ENCODE results near the gene KDM6A. TPM values are rescaled to one million over a fixed set of nuclear protein-coding genes. Genes with fewer than 3 reads are reported as not detected.

Gene KDM6A
- polyA plus RNA-seq, 1 donor from 2014 or later = 25.1 TPM

DNA sequence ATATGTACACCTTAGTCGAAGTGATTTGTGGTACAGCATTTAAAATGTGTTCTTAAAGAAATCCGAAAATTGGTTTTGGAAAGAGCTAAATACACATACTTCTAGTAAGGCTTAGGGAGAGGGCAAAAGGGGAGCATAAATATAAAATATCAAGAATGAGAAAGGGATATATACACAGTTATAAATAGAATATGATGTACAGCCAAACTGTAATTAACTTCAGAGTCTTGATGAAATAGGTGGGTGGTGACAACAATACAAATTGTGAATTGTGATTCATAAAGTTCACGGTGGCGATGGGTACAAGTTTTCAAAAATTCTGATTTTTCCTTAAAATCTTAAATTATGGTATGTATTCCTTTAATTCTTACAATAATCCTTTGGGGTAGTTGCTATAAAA is 62.2 kb downstream of the KDM6A start (continued):
- TF ChIP-seq RAD21 (conservative IDR thresholded peaks at IDR 0.05) = no peak

DNA sequence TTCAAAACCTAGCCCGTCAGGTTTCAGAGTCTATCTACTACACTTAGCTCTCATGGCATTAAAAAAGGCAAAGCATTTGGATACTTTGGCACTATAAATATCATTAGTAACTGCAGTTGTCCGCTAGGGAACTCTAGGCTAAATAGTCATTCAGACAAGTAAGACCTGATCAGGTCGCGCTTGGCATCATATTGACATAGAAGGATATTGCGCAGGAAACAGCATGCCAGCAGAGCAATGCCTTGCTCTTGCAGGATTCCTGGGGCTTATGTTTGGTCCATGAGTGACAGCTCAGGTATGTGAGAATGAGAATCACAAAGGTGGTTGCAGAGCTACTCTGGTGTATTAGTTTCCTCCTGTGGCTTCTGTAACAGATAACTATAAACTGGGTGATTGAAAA is 62.7 kb downstream of the KDM6A start:
- H3K36me3 ChIP-seq (ENCODE audit: insufficient read depth, low read length) = no peaks in the 10 kb centered on the region
- H3K4me3 ChIP-seq (ENCODE audit: low read length) = no peak overlapping the region
- H3K9me3 ChIP-seq (ENCODE audit: low read length) = no peaks in the 10 kb centered on the region
- H3K27me3 ChIP-seq (ENCODE audit: insufficient read depth, low read depth, low read length) = no peaks in the 10 kb centered on the region
- no peak overlapping the region for H3K9ac ChIP-seq (ENCODE audit: low read length)
- H3K9me2 ChIP-seq (ENCODE audit: insufficient read depth, low read length) = no peaks in the 10 kb centered on the region
- H2AFZ ChIP-seq (ENCODE audit: low read depth, low read length) = no peak overlapping the region
- no peak overlapping the region for H3K27ac ChIP-seq (ENCODE audit: low read length)
- H3K4me2 ChIP-seq (ENCODE audit: low read length) = no peak overlapping the region
- no peaks in the 10 kb centered on the region for H3F3A ChIP-seq (ENCODE audit: insufficient read depth, low read length, poor library complexity, severe bottlenecking)
- peaks cover 23% of the 10 kb centered on the region for H3K79me2 ChIP-seq (replicated peaks; ENCODE audit: insufficient read depth, low read length)
- no peaks in the 10 kb centered on the region for H4K20me1 ChIP-seq (ENCODE audit: insufficient read depth)
- TF ChIP-seq, protein P1, sequence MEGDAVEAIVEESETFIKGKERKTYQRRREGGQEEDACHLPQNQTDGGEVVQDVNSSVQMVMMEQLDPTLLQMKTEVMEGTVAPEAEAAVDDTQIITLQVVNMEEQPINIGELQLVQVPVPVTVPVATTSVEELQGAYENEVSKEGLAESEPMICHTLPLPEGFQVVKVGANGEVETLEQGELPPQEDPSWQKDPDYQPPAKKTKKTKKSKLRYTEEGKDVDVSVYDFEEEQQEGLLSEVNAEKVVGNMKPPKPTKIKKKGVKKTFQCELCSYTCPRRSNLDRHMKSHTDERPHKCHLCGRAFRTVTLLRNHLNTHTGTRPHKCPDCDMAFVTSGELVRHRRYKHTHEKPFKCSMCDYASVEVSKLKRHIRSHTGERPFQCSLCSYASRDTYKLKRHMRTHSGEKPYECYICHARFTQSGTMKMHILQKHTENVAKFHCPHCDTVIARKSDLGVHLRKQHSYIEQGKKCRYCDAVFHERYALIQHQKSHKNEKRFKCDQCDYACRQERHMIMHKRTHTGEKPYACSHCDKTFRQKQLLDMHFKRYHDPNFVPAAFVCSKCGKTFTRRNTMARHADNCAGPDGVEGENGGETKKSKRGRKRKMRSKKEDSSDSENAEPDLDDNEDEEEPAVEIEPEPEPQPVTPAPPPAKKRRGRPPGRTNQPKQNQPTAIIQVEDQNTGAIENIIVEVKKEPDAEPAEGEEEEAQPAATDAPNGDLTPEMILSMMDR (IDR thresholded peaks at IDR 0.05; ENCODE audit: poor library complexity, severe bottlenecking) = no peak

DNA sequence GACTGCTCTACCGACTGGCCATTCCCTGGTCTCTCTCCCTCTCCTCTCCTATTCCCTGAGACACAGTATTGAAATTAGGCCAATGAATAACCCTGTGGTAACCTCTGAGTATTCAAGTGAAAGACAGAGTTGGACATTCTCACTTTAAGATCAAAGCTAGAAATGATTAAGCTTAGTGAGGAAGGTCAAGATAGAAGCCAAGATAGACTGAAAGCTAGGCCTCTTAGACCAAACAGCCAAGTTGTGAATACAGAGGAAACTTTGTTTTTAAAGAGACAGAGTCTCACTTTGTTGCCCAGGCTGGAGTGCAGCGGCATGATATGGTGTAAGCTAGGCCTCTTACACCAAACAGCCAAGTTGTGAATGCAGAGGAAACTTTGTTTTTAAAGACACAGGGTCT is 64.6 kb downstream of the KDM6A start:
- Histone ChIP-seq H3K4me2 (ENCODE audit: low read length) (no peak overlapping the region), H3K27ac (ENCODE audit: low read length) (no peak overlapping the region), H3K79me2 (replicated peaks; ENCODE audit: insufficient read depth, low read length) (peaks cover 12% of the 10 kb centered on the region), H3K36me3 (ENCODE audit: insufficient read depth, low read length) (no peaks in the 10 kb centered on the region), H3K4me3 (ENCODE audit: low read length) (no peak overlapping the region), H3K27me3 (ENCODE audit: insufficient read depth, low read depth, low read length) (no peaks in the 10 kb centered on the region), H3K9me3 (ENCODE audit: low read length) (no peaks in the 10 kb centered on the region), H3K9ac (ENCODE audit: low read length) (no peak overlapping the region), H2AFZ (ENCODE audit: low read depth, low read length) (no peak overlapping the region), H4K20me1 (ENCODE audit: insufficient read depth) (no peaks in the 10 kb centered on the region), H3K9me2 (ENCODE audit: insufficient read depth, low read length) (no peaks in the 10 kb centered on the region), H3F3A (ENCODE audit: insufficient read depth, low read length, poor library complexity, severe bottlenecking) (no peaks in the 10 kb centered on the region)
- no peak for TF ChIP-seq EP300 (conservative IDR thresholded peaks at IDR 0.05; ENCODE audit: poor library complexity, severe bottlenecking)
- no peak for TF ChIP-seq SMC3 (conservative IDR thresholded peaks at IDR 0.05; ENCODE audit: poor library complexity)
- no peak for TF ChIP-seq EZH2 (IDR thresholded peaks at IDR 0.05; ENCODE audit: borderline replicate concordance, insufficient read depth, low read length, poor library complexity, severe bottlenecking)
- no peak for TF ChIP-seq POLR2AphosphoS5 (IDR thresholded peaks at IDR 0.05)
- no peak for TF ChIP-seq RAD21 (conservative IDR thresholded peaks at IDR 0.05)
- TF ChIP-seq, protein P2, sequence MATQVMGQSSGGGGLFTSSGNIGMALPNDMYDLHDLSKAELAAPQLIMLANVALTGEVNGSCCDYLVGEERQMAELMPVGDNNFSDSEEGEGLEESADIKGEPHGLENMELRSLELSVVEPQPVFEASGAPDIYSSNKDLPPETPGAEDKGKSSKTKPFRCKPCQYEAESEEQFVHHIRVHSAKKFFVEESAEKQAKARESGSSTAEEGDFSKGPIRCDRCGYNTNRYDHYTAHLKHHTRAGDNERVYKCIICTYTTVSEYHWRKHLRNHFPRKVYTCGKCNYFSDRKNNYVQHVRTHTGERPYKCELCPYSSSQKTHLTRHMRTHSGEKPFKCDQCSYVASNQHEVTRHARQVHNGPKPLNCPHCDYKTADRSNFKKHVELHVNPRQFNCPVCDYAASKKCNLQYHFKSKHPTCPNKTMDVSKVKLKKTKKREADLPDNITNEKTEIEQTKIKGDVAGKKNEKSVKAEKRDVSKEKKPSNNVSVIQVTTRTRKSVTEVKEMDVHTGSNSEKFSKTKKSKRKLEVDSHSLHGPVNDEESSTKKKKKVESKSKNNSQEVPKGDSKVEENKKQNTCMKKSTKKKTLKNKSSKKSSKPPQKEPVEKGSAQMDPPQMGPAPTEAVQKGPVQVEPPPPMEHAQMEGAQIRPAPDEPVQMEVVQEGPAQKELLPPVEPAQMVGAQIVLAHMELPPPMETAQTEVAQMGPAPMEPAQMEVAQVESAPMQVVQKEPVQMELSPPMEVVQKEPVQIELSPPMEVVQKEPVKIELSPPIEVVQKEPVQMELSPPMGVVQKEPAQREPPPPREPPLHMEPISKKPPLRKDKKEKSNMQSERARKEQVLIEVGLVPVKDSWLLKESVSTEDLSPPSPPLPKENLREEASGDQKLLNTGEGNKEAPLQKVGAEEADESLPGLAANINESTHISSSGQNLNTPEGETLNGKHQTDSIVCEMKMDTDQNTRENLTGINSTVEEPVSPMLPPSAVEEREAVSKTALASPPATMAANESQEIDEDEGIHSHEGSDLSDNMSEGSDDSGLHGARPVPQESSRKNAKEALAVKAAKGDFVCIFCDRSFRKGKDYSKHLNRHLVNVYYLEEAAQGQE (IDR thresholded peaks at IDR 0.05; ENCODE audit: borderline replicate concordance) = no peak
- no peak for TF ChIP-seq TAF1 (IDR thresholded peaks at IDR 0.05; ENCODE audit: low read depth)
- TF ChIP-seq, protein P1 (IDR thresholded peaks at IDR 0.05; ENCODE audit: poor library complexity, severe bottlenecking) = no peak
- no peak for TF ChIP-seq MXI1 (conservative IDR thresholded peaks at IDR 0.05; ENCODE audit: poor library complexity, severe bottlenecking)

All from neural cell (in vitro differentiated cells).